Aorta (tissue), 5 donors: ENCODE data around the gene SLC12A7. TPM values are rescaled to one million over a fixed set of nuclear protein-coding genes. Genes with fewer than 3 reads are reported as not detected.

Source experiments
- ATAC-seq: fragments of 200-7000 bp; cut with Tn5 transposase; one replicate; pipeline ENCODE4 v1.9.1; 2022; ENCODE audit warnings: moderate library complexity; ENCODE audit not compliant: low FRiP score
- DNase-seq, 2 donors: peaks; one replicate each; pipeline ENCODE4 v3.0.0-alpha.2; 2020
- H3K27ac ChIP-seq, 2 donors: one replicate each; pipeline ENCODE4 v1.5.1; 2013; ENCODE audit warnings: low read length in 2 of 2, mild to moderate bottlenecking in 2 of 2, moderate library complexity in 2 of 2, control low read depth in 1 of 2, inconsistent platforms in 1 of 2, low read depth in 1 of 2
- H3K27me3 ChIP-seq, 2 donors: one replicate each; pipeline ENCODE4 v1.6.1; 2013; ENCODE audit warnings: control low read depth in 1 of 2, low read length in 1 of 2, mild to moderate bottlenecking in 1 of 2, moderate library complexity in 1 of 2; ENCODE audit not compliant: insufficient read depth in 2 of 2, control insufficient read depth in 1 of 2
- H3K36me3 ChIP-seq, 2 donors: one replicate each; pipeline ENCODE4 v1.6.1; 2013; ENCODE audit warnings: control low read depth in 1 of 2, low read length in 1 of 2, mild to moderate bottlenecking in 1 of 2; ENCODE audit not compliant: insufficient read depth in 2 of 2, control insufficient read depth in 1 of 2
- H3K4me1 ChIP-seq, 2 donors: one replicate each; pipeline ENCODE4 v1.6.1; 2013; ENCODE audit warnings: low read length in 2 of 2, control low read depth in 1 of 2, mild to moderate bottlenecking in 1 of 2, moderate library complexity in 1 of 2; ENCODE audit not compliant: insufficient read depth in 2 of 2, control insufficient read depth in 1 of 2
- H3K4me3 ChIP-seq, 2 donors: one replicate each; pipeline ENCODE4 v1.5.1; 2013; ENCODE audit warnings: low read length in 2 of 2, control low read depth in 1 of 2, mild to moderate bottlenecking in 1 of 2
- H3K9me3 ChIP-seq: one replicate; pipeline ENCODE4 v1.6.1; 2013; ENCODE audit warnings: mild to moderate bottlenecking, low read length; ENCODE audit not compliant: control insufficient read depth
- WGBS, 2 donors: extraction: QIAGEN DNeasy Blood & Tissue Kit; methylation state at CpG; one replicate each; pipeline ENCODE4 v1.1.7; 2013; 5-methylcytosine and 5-hydroxymethylcytosine counted together
- intact Hi-C, 2 donors: fragments of 100-400 bp; cut with DNase I; formaldehyde crosslinking; loops; one replicate each; pipeline versions ENCODE4 v1.14.2 to v1.15.0; 2022
- polyA plus RNA-seq, 2 donors: library from polyadenylated mRNA; stranded (reverse); fragments of 200-250 nt; gene quantifications; one replicate each; pipeline ENCODE4 v1.2.3, GENCODE V29; 2013
- total RNA-seq, 2 donors: library from RNA; stranded (reverse); fragmentation: NEBNext Ultra II Directional; extraction: Animal tissue kit (Norgen Biotek cat#: 25700); gene quantifications; one replicate each; pipeline ENCODE4 v1.2.1, GENCODE V29; 2021
- donor health status: healthy with polysubstance abuse.
- donor health status: Bipolar disorder and iron deficiency.
- donor health status: DM: no; HTN: no; CAD: no.
- donor health status: DM: no; HTN: no; CAD: no.
- donor health status: DM: yes; HTN: yes; CAD: no.

Gene SLC12A7
- total and polyA plus RNA-seq, 4 donors = 4.5 to 54.4 (median 19.3) TPM

DNA sequence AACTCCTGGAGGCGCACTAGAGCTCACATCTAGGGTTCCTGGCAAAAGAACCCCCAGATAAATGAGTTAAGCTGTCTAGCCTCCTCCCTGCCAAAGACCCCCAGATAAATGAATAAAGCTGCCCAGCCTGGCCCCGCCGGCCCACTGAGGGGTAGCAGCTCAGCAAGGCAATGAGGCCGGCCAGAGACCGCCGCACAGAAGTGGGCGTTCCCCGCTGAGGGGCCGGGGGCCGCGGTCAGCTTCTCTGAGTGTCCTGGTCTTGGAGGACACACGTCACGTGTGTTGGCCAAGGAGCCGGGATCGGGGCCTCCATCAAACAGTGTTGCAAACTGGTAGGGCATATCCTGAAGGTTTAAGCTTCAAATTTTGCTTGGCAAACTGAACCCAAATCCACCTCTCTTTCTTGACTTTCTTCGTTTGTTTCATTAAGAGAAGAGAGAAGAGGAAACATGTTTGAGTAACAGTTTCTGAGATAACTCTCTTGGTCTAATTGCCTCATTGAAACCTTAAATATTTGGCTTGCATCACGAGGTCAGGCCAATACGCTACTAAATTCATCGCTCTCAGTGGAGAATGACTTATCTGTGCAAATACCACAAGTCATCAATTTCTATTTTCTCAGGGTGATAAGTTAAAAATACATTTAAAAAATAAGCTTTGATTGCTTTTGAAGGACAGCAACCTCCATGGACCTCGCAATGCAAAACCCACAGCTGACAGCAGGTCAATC lies 11.7 kb upstream of the SLC12A7 start:
- H3K4me1 ChIP-seq = no peaks in the 10 kb centered on the region

DNA sequence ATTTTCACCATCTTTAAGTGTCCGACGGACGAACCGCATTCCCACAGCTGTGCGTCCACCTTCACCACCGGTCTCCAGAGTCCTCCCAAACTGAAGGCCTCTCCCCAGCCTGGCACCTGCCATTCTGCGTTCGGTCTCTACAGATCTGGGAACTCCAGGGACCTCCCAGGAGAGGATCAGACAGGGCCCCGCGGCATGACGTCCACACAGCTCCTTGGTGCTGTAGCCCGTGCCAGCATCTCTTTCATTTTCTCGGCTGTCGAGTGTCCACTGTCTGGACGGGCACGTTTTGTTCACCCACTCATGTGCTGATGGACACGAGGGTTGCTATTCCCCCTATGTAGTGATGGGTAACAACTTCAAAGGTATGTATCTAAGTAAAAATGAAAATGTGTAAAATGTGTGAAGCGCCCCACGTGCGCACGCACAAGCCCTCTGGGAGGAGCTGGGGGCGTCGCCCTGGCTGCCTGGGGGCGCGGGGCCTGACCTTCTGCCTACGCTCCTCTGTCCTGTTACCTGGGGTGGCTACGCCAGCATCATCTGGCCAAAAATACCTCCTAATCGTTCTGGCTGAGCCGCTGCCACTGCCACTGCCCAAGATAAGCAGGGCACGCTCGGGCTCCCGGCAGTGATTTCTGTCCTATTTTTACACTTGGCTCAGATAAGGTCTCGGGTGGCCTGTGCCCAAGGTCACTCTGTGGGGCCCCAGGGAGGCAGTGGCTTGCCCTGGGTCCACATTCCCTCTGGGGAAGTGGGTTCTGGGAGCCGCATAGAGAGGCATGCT lies 10.8 kb upstream of the SLC12A7 start:
- intact Hi-C loops = no loop called here
- WGBS, 2 donors = 67% methylated on average over 34 of the region's 34 CpGs
- Histone ChIP-seq H3K4me3 (no peak overlapping the region), H3K27me3 (no peaks in the 10 kb centered on the region), H3K36me3 (no peaks in the 10 kb centered on the region), H3K4me1 (no peaks in the 10 kb centered on the region), H3K27ac (no peak overlapping the region), H3K9me3 (no peaks in the 10 kb centered on the region)
- no peak for DNase-seq
- ATAC-seq = no peak

More for the DNA sequence above, 11.7 kb upstream of the SLC12A7 start:
- intact Hi-C loops = no loop called here
- DNase-seq (peak in 1 of 2 donors; percentile 77), ATAC-seq (no peak)
- H3K27me3 ChIP-seq = no peaks in the 10 kb centered on the region
- no peak overlapping the region for H3K27ac ChIP-seq
- WGBS, 2 donors = 76 to 78% methylated on average over 20 of the region's 20 CpGs
- H3K4me3 ChIP-seq = no peak overlapping the region
- H3K36me3 ChIP-seq = no peaks in the 10 kb centered on the region
- no peaks in the 10 kb centered on the region for H3K9me3 ChIP-seq

DNA sequence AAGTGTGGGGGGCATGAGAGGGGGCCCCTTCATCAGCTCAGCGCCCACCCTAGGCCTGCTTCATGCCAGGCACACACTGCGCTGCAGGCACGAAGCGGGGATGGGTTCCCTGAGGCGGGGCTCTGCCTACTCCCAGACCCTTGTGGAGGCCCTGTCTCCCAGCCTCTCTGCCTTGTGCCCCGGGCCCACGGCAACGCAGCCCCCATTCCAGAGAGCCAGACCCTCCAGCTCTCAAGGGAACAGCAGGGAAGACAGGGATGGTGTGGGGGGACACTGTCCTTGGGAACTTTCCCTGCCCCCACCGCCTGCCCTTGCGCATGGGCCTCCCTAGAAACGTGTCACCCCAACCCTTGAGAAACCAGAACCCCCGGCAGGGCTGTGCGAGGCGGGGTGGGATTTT lies 10.0 kb upstream of the SLC12A7 start:
- H3K4me3 ChIP-seq = no peak overlapping the region
- 93% methylated on average over 14 of the region's 14 CpGs for WGBS, 2 donors
- no peaks in the 10 kb centered on the region for H3K9me3 ChIP-seq
- intact Hi-C loops = no loop called here
- no peak overlapping the region for H3K27ac ChIP-seq
- ATAC-seq (no peak), DNase-seq (no peak)
- no peaks in the 10 kb centered on the region for H3K27me3 ChIP-seq
- H3K36me3 ChIP-seq = no peaks in the 10 kb centered on the region
- no peaks in the 10 kb centered on the region for H3K4me1 ChIP-seq

DNA sequence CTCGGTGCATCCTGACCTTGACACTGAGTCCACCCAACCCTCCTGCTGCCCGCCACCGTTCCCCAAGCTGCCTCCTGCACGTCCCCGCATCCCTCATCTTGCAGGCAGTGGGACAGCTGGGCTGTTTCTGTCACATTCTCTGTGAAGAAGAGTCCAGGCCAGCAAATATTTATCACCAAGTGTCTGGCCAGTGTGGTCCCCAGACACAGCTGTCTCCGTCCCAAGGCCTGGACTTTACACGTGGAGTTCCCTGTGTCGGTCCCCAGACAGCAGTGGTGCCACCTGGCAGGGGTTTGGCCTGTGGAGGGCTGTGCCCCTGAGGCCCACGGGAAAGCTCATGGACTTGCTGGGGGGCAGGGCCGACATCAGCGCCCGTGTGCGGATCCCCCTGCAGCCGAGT lies 9.2 kb upstream of the SLC12A7 start:
- no peak overlapping the region for H3K27ac ChIP-seq

DNA sequence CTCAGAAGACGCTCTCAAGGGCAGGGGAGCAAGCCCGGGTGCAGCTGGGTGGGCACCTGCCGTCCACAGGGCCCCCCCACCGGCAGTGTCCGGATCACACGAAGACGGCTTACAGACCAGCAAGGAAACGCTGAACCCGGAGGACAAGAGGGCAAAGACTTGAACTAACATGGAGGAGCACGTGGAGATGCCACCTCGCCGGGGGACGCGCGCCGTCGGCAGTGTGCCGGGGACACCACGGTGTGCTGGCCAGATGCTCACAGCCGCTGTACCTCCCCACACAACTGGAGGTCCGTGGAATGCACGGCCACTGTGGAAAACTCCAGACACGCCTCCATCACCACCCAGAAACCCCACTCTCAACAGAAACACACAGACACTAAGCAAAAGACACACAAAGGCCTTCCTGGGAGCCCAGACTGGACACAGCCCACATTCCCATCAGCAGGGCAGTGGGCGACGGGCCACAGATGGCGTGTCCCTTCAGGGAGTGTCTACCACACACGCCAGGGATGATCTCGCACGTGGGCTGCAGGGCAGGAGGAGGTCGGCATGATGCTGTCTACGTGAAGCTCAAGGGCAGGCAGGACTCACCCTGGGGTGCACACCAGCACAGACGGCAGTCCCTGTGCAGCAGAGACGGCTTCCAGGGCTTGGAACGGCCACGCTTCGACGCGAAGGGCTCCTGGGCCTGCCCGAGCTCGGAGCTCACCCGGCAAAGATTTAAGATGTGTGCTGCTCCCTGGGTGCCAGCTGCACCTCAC lies 8.6 kb upstream of the SLC12A7 start:
- Histone ChIP-seq H3K36me3 (no peaks in the 10 kb centered on the region), H3K9me3 (no peaks in the 10 kb centered on the region), H3K4me1 (no peaks in the 10 kb centered on the region), H3K4me3 (no peak overlapping the region), H3K27me3 (no peaks in the 10 kb centered on the region), H3K27ac (no peak overlapping the region)
- ATAC-seq = no peak
- DNase-seq = no peak
- intact Hi-C loops = no loop called here
- 89 to 91% methylated on average over 41 of the region's 41 CpGs for WGBS, 2 donors

More for the DNA sequence above, 9.2 kb upstream of the SLC12A7 start:
- no peak for ATAC-seq
- Histone ChIP-seq H3K36me3 (no peaks in the 10 kb centered on the region), H3K27me3 (no peaks in the 10 kb centered on the region), H3K9me3 (no peaks in the 10 kb centered on the region), H3K4me1 (no peaks in the 10 kb centered on the region), H3K4me3 (no peak overlapping the region)
- no peak for DNase-seq
- 84 to 88% methylated on average over 14 of the region's 14 CpGs for WGBS, 2 donors
- intact Hi-C loops = no loop called here

DNA sequence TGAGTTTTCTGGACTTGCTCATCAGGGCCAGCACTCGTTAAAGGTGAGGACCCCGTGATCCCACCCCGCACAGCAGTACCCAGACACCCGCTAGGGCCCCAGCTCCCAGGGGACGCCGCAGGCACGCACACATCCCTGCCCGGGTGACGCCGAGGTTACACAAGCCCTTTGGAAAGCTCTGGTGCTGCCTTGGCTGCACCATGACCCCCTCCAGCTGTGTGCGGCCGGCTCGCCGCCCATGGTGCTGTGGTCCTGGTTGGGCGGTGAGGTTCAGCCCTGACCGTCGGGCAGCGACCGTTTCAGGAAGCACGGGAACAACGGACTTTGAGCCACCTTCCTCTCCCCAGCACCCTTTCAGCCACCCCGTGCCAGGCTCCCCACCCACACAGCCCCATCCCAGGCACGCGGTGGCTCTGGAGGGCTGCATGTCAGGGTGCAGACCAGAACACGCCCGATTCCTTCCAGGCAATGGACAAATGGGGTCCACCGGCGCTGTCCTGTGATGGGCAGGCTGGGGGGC lies 7.5 kb upstream of the SLC12A7 start:
- no peak overlapping the region for H3K4me3 ChIP-seq
- H3K36me3 ChIP-seq = no peaks in the 10 kb centered on the region
- no peak for ATAC-seq
- no peaks in the 10 kb centered on the region for H3K9me3 ChIP-seq
- no peaks in the 10 kb centered on the region for H3K4me1 ChIP-seq
- no peak overlapping the region for H3K27ac ChIP-seq
- intact Hi-C loops = no loop called here
- no peak for DNase-seq
- WGBS, 2 donors = 86 to 87% methylated on average over 28 of the region's 28 CpGs
- no peaks in the 10 kb centered on the region for H3K27me3 ChIP-seq

DNA sequence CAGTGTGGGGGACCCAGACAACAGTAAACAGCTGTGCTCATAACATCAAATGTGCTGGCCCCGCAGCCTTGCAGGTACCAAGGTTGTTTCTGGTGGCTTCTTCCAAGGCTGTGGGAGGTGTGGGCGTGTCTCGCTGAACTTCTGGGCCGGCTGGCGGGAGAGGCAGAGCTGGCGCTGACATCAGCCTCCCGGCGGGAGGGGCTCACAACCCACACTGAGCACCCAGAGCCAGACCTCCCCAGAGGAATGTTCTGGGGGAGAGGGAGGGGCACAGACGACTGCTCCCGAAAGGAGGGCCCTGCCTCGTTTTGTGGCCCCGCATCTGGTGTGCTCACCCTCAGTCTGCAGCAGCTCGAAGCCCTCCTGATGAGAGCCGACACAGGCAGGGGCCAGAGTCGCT lies 6.9 kb upstream of the SLC12A7 start:
- ATAC-seq = no peak
- no peaks in the 10 kb centered on the region for H3K9me3 ChIP-seq
- H3K27me3 ChIP-seq = no peaks in the 10 kb centered on the region
- no peaks in the 10 kb centered on the region for H3K36me3 ChIP-seq
- no peaks in the 10 kb centered on the region for H3K4me1 ChIP-seq
- DNase-seq = no peak
- intact Hi-C loops = no loop called here
- 38% methylated on average over 15 of the region's 15 CpGs for WGBS, 2 donors
- no peak overlapping the region for H3K27ac ChIP-seq
- H3K4me3 ChIP-seq = no peak overlapping the region

DNA sequence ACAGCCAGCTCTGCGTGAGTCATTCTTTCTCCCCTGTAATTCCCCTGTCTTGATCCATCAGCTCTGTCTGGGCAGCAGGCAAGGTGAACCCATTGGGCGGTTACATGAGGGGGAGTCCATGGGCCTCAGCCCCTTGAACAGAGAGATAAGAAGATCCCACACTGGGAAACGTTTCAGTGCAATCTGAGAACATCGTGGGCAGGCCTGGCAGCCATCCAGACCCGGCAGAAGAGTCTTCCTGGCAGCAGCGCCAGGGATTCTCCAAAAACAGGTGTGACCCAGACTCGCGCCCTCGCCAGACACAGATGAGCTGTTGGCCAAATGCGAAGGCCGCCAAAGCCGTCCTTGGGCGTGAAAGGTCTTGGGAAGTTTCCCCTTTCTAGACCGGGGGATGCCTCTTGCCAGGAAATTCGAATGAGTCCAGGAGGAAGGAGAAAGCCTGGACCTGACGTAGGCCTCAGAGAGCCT lies 6.4 kb upstream of the SLC12A7 start:
- WGBS, 2 donors = 77 to 81% methylated on average over 16 of the region's 16 CpGs
- no peak for ATAC-seq

More for the DNA sequence above, 6.4 kb upstream of the SLC12A7 start:
- Histone ChIP-seq H3K36me3 (no peaks in the 10 kb centered on the region), H3K4me1 (no peaks in the 10 kb centered on the region), H3K27ac (no peak overlapping the region), H3K27me3 (no peaks in the 10 kb centered on the region), H3K4me3 (no peak overlapping the region), H3K9me3 (no peaks in the 10 kb centered on the region)
- intact Hi-C loops = no loop called here
- DNase-seq = no peak
